HepG2 (cell line): Measurements from ENCODE around the gene CSH1. TPM values are rescaled to one million over a fixed set of nuclear protein-coding genes. Genes with fewer than 3 reads are reported as not detected.

Experiments used
- ASH2L ChIP-seq: fragments of 300-600, 200-600 bp; sonication (generic); IDR thresholded peaks from 2 replicates; pipeline ENCODE4 v1.7.0; 2017; ENCODE audit warnings: low read depth, mild to moderate bottlenecking, moderate library complexity, mixed read lengths, low read length; ENCODE audit not compliant: insufficient read length
- KLF16 ChIP-seq, 2 experiments: sonication (generic) in 1 of 2; formaldehyde crosslinking in 1 of 2; IDR thresholded peaks; 2 replicates each; pipeline versions ENCODE4 v1.6.1 to v1.8.0; 2016 to 2023; ENCODE audit warnings: missing genetic modification reagents in 2 of 2, missing compliant biosample characterization in 1 of 2
- MLX ChIP-seq: IDR thresholded peaks from 2 replicates; pipeline ENCODE4 v1.6.1; 2016
- NRL ChIP-seq: sonication (generic); formaldehyde crosslinking; IDR thresholded peaks from 2 replicates; pipeline ENCODE4 v1.5.0; 2020; ENCODE audit warnings: missing genetic modification reagents, mild to moderate bottlenecking, moderate library complexity, borderline replicate concordance
- RELA ChIP-seq: sonication (generic); formaldehyde crosslinking; IDR thresholded peaks from 2 replicates; pipeline ENCODE4 v1.4.0; 2020; ENCODE audit warnings: missing genetic modification reagents
- SAP130 ChIP-seq: IDR thresholded peaks from 2 replicates; pipeline ENCODE4 v1.6.1; 2016; ENCODE audit warnings: low read depth
- ZEB1 ChIP-seq: IDR thresholded peaks from 2 replicates; pipeline ENCODE4 v1.6.1; 2012; ENCODE audit warnings: mild to moderate bottlenecking, low read depth, inconsistent platforms; ENCODE audit not compliant: insufficient replicate concordance
- ZNF30 ChIP-seq: sonication (generic); formaldehyde crosslinking; IDR thresholded peaks from 2 replicates; pipeline ENCODE4 v1.5.0; 2020; ENCODE audit warnings: mild to moderate bottlenecking, missing genetic modification reagents
- ZNF407 ChIP-seq: sonication (generic); formaldehyde crosslinking; IDR thresholded peaks from one replicate; pipeline ENCODE4 v1.5.1; 2020; ENCODE audit warnings: mild to moderate bottlenecking, missing genetic modification reagents; ENCODE audit errors: not compliant biosample characterization
- ZNF414 ChIP-seq: sonication (generic); formaldehyde crosslinking; IDR thresholded peaks from 2 replicates; pipeline ENCODE4 v1.5.0; 2020; ENCODE audit warnings: missing genetic modification reagents
- ZNF720 ChIP-seq: sonication (generic); formaldehyde crosslinking; IDR thresholded peaks from 2 replicates; pipeline ENCODE4 v1.4.0; 2020; ENCODE audit warnings: missing genetic modification reagents
- ZNF816 ChIP-seq: sonication (generic); formaldehyde crosslinking; IDR thresholded peaks from 2 replicates; pipeline ENCODE4 v1.8.0; 2022; ENCODE audit warnings: missing genetic modification reagents, mild to moderate bottlenecking, borderline replicate concordance
- ZNF83 ChIP-seq: sonication (generic); formaldehyde crosslinking; IDR thresholded peaks from 2 replicates; pipeline ENCODE4 v1.4.0; 2020; ENCODE audit warnings: missing genetic modification reagents, mild to moderate bottlenecking, borderline replicate concordance
- ZSCAN22 ChIP-seq: sonication (generic); formaldehyde crosslinking; IDR thresholded peaks from 2 replicates; pipeline ENCODE4 v1.4.0; 2020; ENCODE audit warnings: mild to moderate bottlenecking, missing genetic modification reagents
- polyA plus RNA-seq, 8 experiments: library from polyadenylated mRNA; depleted of rRNA in 3 of 8; stranded (reverse) in 7 of 8; unstranded in 1 of 8; fragments of >200 nt; fragmentation: Illumina TruSeq in 4 of 8; extraction: Trizol in 4 of 8; gene quantifications; 2 replicates each; pipeline versions ENCODE4 v1.2.1 to v1.2.3, GENCODE V29; 2011 to 2016; ENCODE audit warnings: low read depth in 4 of 8, missing spikeins in 1 of 8, mixed read lengths in 1 of 8; ENCODE audit not compliant: insufficient read depth in 1 of 8
- total RNA-seq, 5 experiments: library from RNA; depleted of rRNA; stranded (reverse); fragments of >200 nt; fragmentation: Illumina TruSeq; extraction: Trizol; gene quantifications; 2 replicates each; pipeline ENCODE4 v1.2.3, GENCODE V29; 2016; ENCODE audit warnings: low read depth in 1 of 5
- TF ChIP-seq, protein P1 (sequence below): sonication (generic); formaldehyde crosslinking; IDR thresholded peaks from 2 replicates; pipeline ENCODE4 v1.5.0; 2020; ENCODE audit warnings: mild to moderate bottlenecking, missing genetic modification reagents
- TF ChIP-seq, protein P2 (sequence below): sonication (generic); formaldehyde crosslinking; IDR thresholded peaks from 2 replicates; pipeline ENCODE4 v1.5.0; 2020; ENCODE audit warnings: mild to moderate bottlenecking, missing genetic modification reagents, borderline replicate concordance

CSH1 gene
- total and polyA plus RNA-seq, 2 of the 13 experiments (the other 11 are each of a cell fraction or from before 2014, with no cell fraction given): not detected

- TF ChIP-seq ZNF407 (no peak), ZSCAN22 (no peak), ZNF414 (peak; percentile 67; the same call in 1 of the 2 replicates), ZNF83 (CRISPR knock-in tag) (no peak), ZNF816 (no peak), ZEB1 (peak; percentile 98), ASH2L (no peak), MLX (no peak), SAP130 (peak; percentile 60; the same call in 1 of the 2 replicates), ZNF30 (CRISPR knock-in tag) (no peak), RELA (no peak), ZNF720 (CRISPR knock-in tag) (no peak), NRL (CRISPR knock-in tag) (no peak), KLF16 (CRISPR knock-in tag; IDR thresholded peaks at IDR 0.05) (no peak)
- TF ChIP-seq, protein P1, sequence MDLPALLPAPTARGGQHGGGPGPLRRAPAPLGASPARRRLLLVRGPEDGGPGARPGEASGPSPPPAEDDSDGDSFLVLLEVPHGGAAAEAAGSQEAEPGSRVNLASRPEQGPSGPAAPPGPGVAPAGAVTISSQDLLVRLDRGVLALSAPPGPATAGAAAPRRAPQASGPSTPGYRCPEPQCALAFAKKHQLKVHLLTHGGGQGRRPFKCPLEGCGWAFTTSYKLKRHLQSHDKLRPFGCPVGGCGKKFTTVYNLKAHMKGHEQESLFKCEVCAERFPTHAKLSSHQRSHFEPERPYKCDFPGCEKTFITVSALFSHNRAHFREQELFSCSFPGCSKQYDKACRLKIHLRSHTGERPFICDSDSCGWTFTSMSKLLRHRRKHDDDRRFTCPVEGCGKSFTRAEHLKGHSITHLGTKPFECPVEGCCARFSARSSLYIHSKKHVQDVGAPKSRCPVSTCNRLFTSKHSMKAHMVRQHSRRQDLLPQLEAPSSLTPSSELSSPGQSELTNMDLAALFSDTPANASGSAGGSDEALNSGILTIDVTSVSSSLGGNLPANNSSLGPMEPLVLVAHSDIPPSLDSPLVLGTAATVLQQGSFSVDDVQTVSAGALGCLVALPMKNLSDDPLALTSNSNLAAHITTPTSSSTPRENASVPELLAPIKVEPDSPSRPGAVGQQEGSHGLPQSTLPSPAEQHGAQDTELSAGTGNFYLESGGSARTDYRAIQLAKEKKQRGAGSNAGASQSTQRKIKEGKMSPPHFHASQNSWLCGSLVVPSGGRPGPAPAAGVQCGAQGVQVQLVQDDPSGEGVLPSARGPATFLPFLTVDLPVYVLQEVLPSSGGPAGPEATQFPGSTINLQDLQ (CRISPR knock-in tag): no peak
- TF ChIP-seq, protein P2, sequence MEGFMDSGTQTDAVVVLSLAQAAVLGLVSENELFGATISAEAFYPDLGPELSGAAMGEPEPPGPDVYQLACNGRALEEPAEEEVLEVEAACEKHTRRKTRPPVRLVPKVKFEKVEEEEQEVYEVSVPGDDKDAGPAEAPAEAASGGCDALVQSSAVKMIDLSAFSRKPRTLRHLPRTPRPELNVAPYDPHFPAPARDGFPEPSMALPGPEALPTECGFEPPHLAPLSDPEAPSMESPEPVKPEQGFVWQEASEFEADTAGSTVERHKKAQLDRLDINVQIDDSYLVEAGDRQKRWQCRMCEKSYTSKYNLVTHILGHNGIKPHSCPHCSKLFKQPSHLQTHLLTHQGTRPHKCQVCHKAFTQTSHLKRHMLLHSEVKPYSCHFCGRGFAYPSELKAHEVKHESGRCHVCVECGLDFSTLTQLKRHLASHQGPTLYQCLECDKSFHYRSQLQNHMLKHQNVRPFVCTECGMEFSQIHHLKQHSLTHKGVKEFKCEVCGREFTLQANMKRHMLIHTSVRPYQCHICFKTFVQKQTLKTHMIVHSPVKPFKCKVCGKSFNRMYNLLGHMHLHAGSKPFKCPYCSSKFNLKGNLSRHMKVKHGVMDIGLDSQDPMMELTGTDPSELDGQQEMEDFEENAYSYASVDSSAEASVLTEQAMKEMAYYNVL (CRISPR knock-in tag): peak; percentile 49; the same call in 1 of the 2 replicates
Observed at GRCh38 chr17:63854709-63855108, 41.7 kb downstream of the CSH1 start (continued).
